GM13977 (cell line): ENCODE data around the gene TXLNA.

Experiments used
- DNase-seq: peaks from one replicate; pipeline ENCODE4 v3.0.0; 2012; ENCODE audit warnings: low spot score
- CTCF ChIP-seq: IDR thresholded peaks from 2 replicates; pipeline ENCODE4 v1.5.1; 2012; ENCODE audit warnings: mild to moderate bottlenecking, control low read depth; ENCODE audit not compliant: insufficient read depth; ENCODE audit errors: extremely low read depth, missing control alignments
- in situ Hi-C: fragments of 300-500 bp; cut with MboI; formaldehyde crosslinking; loops from one replicate; pipeline ENCODE4 v1.12.0; 2022; ENCODE audit warnings: low sequenced_read_pairs, low pct_unique_long_range_greater_than_20kb, mixed read lengths, inconsistent platforms; ENCODE audit not compliant: unreplicated experiment

Gene TXLNA

DNA sequence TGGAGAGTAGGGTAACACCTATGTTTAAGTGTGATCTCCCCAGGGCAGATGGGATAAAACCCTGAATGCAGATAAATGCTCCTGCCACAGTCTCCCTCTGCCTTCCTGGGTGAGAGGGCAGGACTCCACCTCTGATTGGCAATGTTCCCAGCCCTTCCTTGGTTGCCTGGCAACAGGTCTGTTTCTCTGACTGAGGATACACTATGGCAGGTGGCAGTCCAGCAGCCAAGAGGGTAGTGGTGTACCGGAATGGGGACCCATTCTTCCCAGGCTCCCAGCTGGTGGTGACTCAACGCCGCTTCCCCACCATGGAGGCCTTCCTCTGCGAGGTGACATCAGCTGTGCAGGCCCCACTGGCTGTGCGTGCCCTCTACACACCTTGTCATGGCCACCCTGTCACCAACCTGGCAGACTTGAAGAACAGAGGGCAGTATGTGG is 29.4 kb downstream of the TXLNA start, which contains the start of gene DCDC2B:
Gene DCDC2B, plus strand, starts transcription at position 199 of the 438 bp plus-strand sequence. Its CDS starts 5 bp downstream, at position 204.
- TF ChIP-seq CTCF: no peak
- in situ Hi-C loops: loop anchor here (25.0 kb wide), 1 partner anchor 203 kb away; no protein-coding TSS in a partner anchor
- no peak for DNase-seq

DNA sequence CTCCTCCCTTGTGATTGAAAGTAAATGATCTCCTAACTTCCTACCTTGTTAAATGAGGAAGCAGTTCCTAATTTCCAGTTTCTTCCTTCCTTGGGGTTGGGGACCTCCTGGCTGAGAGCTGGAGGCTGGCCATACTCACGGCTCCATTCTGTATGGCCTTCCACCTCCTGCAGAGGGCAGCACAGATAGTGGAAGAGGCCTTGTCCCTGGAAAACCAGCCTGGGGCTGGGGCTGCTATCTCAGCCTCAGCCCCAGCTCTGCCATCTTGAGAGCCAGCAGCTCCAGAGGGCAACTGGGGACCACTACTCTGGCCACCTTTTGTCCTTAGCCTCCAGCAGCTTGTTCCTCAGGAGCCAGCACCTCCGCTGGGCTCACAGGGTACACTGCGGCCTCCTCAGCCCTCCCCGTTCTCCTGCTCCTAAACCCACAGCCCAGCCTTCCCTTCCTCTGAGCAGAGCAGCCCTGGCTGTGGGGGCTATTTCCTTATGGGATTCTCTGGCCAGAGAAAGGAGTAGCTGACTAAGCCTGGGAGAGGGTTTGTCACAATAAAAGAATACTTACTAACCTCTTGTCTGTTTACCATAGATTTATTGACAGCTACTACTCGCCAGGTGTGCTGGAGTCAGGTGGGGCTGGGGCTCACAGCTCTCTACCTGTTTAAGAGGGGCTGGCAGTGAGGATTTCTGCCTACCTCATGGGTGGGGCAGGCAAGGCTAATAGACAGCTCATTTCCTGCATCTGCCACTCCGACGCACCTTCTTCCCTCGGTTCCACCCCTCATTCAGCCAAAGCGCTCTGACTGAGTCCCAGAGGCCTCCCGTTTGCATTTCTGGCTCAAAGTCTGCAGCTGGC is 36.4 kb downstream of the TXLNA start:
- in situ Hi-C loops: loop anchor here (10.0 to 25.0 kb wide), 2 partner anchors 99 to 196 kb away; no protein-coding TSS in a partner anchor
- peak; percentile 89 for TF ChIP-seq CTCF
- DNase-seq: peak; percentile 61

DNA sequence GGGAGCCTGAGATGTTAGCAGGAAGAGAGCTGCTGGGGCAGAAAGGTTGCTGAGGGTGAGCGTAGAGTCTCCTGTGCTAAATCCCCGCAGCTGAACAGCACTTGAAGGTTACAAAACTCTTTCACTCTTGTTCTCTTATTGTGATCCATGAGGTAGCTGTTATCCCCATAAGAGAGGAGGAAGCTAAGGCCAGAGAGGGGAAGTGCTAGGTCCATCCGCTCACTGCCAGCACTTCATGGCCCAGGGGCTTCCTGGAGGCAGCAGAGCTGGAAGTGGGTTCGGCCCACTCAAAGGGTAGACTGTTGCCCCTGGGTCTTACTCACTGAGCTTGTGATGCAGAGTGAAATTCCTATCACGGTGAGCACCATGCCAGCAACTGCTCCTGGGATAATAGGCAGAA is 37.1 kb downstream of the TXLNA start:
- TF ChIP-seq CTCF: no peak
- no peak for DNase-seq
- in situ Hi-C loops: loop anchor here (10.0 to 25.0 kb wide), 2 partner anchors 98 to 196 kb away; no protein-coding TSS in a partner anchor

DNA sequence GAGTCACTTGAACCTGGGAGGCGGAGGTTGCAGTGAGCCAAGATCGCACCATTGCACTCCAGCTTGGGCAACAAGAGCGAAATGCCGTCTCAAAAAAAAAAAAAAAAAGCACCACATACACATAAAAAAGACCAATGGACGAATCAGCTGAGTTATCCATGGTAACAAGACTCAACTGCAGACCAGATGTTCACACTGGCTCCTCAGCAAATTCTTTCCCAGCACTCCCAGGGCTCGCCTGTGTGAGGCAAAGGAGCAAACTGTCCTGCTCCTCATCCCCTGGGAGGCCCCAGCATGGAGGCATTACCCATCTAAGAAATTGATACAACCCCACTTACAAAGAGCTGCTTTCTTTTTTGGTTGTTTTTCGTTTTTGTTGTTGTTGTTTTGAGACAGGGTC is 39.5 kb downstream of the TXLNA start:
- no peak for TF ChIP-seq CTCF
- no peak for DNase-seq
- in situ Hi-C loops: loop anchor here (10.0 to 25.0 kb wide), 2 partner anchors 96 to 193 kb away; no protein-coding TSS in a partner anchor

GRCh38 chr1:32220746-32221580 is 41.5 kb downstream of the TXLNA start:
- TF ChIP-seq CTCF: no peak
- in situ Hi-C loops: loop anchor here (25.0 kb wide), 1 partner anchor 191 kb away; no protein-coding TSS in a partner anchor
- no peak for DNase-seq

GRCh38 chr1:32221581-32221979 is 42.1 kb downstream of the TXLNA start:
- TF ChIP-seq CTCF: no peak
- no peak for DNase-seq
- in situ Hi-C loops: loop anchor here (25.0 kb wide), 1 partner anchor 191 kb away; no protein-coding TSS in a partner anchor
